HepG2 (cell line): ENCODE measurements around the gene PIP4K2B. TPM values are rescaled to one million over a fixed set of nuclear protein-coding genes. Genes with fewer than 3 reads are reported as not detected.

ENCODE experiments used
- DMTF1 ChIP-seq: sonication (generic); formaldehyde crosslinking; IDR thresholded peaks from 2 replicates; pipeline ENCODE4 v1.4.0; 2020; ENCODE audit warnings: mild to moderate bottlenecking, missing genetic modification reagents
- ETV6 ChIP-seq: sonication (generic); formaldehyde crosslinking; conservative IDR thresholded peaks from 2 replicates; pipeline ENCODE4 v1.4.0; 2020; ENCODE audit warnings: missing genetic modification reagents
- KDM3A ChIP-seq: IDR thresholded peaks from 2 replicates; pipeline ENCODE4 v1.6.1; 2018; ENCODE audit warnings: low read depth, missing compliant biosample characterization
- PLSCR1 ChIP-seq: sonication (generic); formaldehyde crosslinking; IDR thresholded peaks from 2 replicates; pipeline ENCODE4 v1.5.0; 2020; ENCODE audit warnings: missing genetic modification reagents, mild to moderate bottlenecking, borderline replicate concordance
- TCF7 ChIP-seq: sonication (generic); IDR thresholded peaks from 2 replicates; pipeline ENCODE4 v1.6.1; 2016; ENCODE audit warnings: antibody characterized with exemption, low read depth
- YEATS4 ChIP-seq: sonication (generic); formaldehyde crosslinking; IDR thresholded peaks from 2 replicates; pipeline ENCODE4 v1.4.0; 2020; ENCODE audit warnings: missing genetic modification reagents, borderline replicate concordance
- ZBTB7A ChIP-seq: sonication (generic); formaldehyde crosslinking; IDR thresholded peaks from 2 replicates; pipeline ENCODE4 v1.8.0; 2022; ENCODE audit warnings: mild to moderate bottlenecking, missing genetic modification reagents
- ZHX2 ChIP-seq, 2 experiments: sonication (generic) in 1 of 2; formaldehyde crosslinking in 1 of 2; IDR thresholded peaks; 2 replicates each; pipeline versions ENCODE4 v1.6.1 to v1.9.0; 2014 to 2022; ENCODE audit warnings: antibody characterized with exemption in 1 of 2, borderline replicate concordance in 1 of 2, inconsistent platforms in 1 of 2, low read depth in 1 of 2, missing genetic modification reagents in 1 of 2
- ZNF121 ChIP-seq: sonication (generic); formaldehyde crosslinking; IDR thresholded peaks from 2 replicates; pipeline ENCODE4 v1.5.0; 2020; ENCODE audit warnings: mild to moderate bottlenecking, missing genetic modification reagents
- ZNF34 ChIP-seq: sonication (generic); formaldehyde crosslinking; IDR thresholded peaks from 2 replicates; pipeline ENCODE4 v1.4.0; 2020; ENCODE audit warnings: mild to moderate bottlenecking, missing genetic modification reagents, borderline replicate concordance
- polyA plus RNA-seq, 8 experiments: library from polyadenylated mRNA; depleted of rRNA in 3 of 8; stranded (reverse) in 7 of 8; unstranded in 1 of 8; fragments of >200 nt; fragmentation: Illumina TruSeq in 4 of 8; extraction: Trizol in 4 of 8; gene quantifications; 2 replicates each; pipeline versions ENCODE4 v1.2.1 to v1.2.3, GENCODE V29; 2011 to 2016; ENCODE audit warnings: low read depth in 4 of 8, missing spikeins in 1 of 8, mixed read lengths in 1 of 8; ENCODE audit not compliant: insufficient read depth in 1 of 8
- total RNA-seq, 5 experiments: library from RNA; depleted of rRNA; stranded (reverse); fragments of >200 nt; fragmentation: Illumina TruSeq; extraction: Trizol; gene quantifications; 2 replicates each; pipeline ENCODE4 v1.2.3, GENCODE V29; 2016; ENCODE audit warnings: low read depth in 1 of 5
- TF ChIP-seq, protein P1 (sequence below): sonication (generic); formaldehyde crosslinking; IDR thresholded peaks from 2 replicates; pipeline ENCODE4 v1.4.0; 2020; ENCODE audit warnings: missing genetic modification reagents, mild to moderate bottlenecking, borderline replicate concordance
- TF ChIP-seq, protein P2 (sequence below): sonication (generic); formaldehyde crosslinking; IDR thresholded peaks from 2 replicates; pipeline ENCODE4 v1.9.0; 2021; ENCODE audit warnings: missing genetic modification reagents, mild to moderate bottlenecking, borderline replicate concordance

The PIP4K2B gene
- total and polyA plus RNA-seq, 2 of the 13 experiments (the other 11 are each of a cell fraction or from before 2014, with no cell fraction given): 20.4 to 54.0 TPM

DNA sequence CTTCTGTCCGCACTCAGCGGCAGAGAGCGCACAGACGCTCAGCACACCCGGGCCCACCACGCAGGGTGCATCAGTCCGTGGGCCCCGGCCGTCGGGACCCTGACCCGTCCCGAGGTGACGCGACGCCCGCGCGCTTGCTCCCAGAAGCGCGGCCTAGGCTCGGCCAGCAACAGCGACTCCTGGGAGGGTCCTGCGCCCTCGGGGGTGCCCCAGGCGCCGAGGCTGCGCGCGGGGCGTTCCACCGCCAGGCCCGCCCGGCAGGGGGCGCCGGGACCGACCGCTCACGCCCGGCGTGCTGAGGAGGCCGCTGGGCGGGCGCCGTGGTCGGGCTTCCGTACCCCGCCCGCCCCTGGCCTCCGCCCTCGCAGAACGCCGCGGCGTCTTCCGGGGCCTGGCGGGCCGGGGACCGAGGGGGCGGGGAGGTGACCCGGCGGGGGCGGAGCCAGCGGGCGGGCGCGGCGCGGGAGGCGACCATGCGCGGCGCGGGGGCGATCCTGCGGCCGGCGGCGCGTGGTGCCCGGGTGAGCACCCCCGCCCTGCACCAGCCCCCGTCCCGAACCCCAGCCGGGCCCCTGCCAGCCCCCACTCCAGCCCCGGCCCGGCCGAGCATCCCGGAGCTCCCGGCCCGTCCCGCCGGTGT is 69.3 kb downstream of the PIP4K2B start, which contains the start of gene CISD3 (continued):
- TF ChIP-seq, protein P1, sequence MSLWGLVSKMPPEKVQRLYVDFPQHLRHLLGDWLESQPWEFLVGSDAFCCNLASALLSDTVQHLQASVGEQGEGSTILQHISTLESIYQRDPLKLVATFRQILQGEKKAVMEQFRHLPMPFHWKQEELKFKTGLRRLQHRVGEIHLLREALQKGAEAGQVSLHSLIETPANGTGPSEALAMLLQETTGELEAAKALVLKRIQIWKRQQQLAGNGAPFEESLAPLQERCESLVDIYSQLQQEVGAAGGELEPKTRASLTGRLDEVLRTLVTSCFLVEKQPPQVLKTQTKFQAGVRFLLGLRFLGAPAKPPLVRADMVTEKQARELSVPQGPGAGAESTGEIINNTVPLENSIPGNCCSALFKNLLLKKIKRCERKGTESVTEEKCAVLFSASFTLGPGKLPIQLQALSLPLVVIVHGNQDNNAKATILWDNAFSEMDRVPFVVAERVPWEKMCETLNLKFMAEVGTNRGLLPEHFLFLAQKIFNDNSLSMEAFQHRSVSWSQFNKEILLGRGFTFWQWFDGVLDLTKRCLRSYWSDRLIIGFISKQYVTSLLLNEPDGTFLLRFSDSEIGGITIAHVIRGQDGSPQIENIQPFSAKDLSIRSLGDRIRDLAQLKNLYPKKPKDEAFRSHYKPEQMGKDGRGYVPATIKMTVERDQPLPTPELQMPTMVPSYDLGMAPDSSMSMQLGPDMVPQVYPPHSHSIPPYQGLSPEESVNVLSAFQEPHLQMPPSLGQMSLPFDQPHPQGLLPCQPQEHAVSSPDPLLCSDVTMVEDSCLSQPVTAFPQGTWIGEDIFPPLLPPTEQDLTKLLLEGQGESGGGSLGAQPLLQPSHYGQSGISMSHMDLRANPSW: no peak
- TF ChIP-seq ZNF121: no peak
- 0 out of 2 replicates have a peak, but pooled peaks have one; percentile 51 for TF ChIP-seq KDM3A (CRISPR knock-in tag)
- TF ChIP-seq DMTF1 (CRISPR knock-in tag): no peak
- no peak for TF ChIP-seq TCF7
- no peak for TF ChIP-seq PLSCR1 (CRISPR knock-in tag)
- TF ChIP-seq, protein P2, sequence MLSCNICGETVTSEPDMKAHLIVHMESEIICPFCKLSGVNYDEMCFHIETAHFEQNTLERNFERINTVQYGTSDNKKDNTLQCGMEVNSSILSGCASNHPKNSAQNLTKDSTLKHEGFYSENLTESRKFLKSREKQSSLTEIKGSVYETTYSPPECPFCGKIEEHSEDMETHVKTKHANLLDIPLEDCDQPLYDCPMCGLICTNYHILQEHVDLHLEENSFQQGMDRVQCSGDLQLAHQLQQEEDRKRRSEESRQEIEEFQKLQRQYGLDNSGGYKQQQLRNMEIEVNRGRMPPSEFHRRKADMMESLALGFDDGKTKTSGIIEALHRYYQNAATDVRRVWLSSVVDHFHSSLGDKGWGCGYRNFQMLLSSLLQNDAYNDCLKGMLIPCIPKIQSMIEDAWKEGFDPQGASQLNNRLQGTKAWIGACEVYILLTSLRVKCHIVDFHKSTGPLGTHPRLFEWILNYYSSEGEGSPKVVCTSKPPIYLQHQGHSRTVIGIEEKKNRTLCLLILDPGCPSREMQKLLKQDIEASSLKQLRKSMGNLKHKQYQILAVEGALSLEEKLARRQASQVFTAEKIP (CRISPR knock-in tag): no peak
- TF ChIP-seq ZBTB7A (CRISPR knock-in tag): peak; percentile 85
- peak; percentile 77; the same call in 1 of the 2 replicates for TF ChIP-seq ETV6 (CRISPR knock-in tag)
- peak; percentile 58; the same call in 1 of the 2 replicates for TF ChIP-seq ZNF34 (CRISPR knock-in tag)
- no peak for TF ChIP-seq ZHX2 (IDR thresholded peaks at IDR 0.05; ENCODE audit: low read depth)
- TF ChIP-seq ZHX2 (CRISPR knock-in tag; IDR thresholded peaks at IDR 0.05; ENCODE audit: borderline replicate concordance): peak; percentile 71; the same call in 1 of the 2 replicates
- TF ChIP-seq YEATS4 (CRISPR knock-in tag): peak; percentile 85
